ENCODE data around the gene VAV2.

DNA sequence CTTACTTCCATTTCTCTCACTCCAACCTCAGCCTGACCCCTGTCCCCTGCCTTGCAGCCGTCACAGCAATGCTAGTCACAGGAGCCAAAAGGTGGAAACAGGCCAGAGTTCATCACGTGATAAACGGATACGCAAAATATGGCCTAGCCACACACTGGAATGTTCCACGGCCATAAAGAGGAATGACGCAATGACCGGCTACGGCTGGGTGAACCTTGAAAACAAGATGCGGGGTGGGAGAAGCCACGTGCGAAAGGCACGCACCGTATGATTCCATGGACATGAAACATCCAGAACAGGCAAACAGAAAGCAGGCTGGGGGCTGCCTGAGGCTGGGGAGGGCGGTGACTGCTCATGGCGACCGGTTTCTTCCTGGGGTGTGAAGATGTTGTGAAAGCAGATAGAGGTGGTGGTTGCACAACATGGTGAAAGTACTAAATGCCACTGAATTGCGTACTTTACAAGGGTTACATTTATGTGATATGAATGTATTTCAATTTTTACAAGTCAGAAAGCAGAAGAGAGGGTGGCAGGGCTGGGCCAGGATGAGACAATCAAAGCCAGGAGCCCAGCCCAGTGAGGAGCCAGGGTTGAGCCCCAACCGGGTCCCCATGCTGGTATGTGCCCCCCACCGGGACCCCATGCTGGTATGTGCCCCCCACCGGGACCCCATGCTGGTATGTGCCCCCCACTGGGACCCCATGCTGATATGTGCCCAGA is 136.2 kb downstream of the VAV2 start:
- TF ChIP-seq, protein P1, sequence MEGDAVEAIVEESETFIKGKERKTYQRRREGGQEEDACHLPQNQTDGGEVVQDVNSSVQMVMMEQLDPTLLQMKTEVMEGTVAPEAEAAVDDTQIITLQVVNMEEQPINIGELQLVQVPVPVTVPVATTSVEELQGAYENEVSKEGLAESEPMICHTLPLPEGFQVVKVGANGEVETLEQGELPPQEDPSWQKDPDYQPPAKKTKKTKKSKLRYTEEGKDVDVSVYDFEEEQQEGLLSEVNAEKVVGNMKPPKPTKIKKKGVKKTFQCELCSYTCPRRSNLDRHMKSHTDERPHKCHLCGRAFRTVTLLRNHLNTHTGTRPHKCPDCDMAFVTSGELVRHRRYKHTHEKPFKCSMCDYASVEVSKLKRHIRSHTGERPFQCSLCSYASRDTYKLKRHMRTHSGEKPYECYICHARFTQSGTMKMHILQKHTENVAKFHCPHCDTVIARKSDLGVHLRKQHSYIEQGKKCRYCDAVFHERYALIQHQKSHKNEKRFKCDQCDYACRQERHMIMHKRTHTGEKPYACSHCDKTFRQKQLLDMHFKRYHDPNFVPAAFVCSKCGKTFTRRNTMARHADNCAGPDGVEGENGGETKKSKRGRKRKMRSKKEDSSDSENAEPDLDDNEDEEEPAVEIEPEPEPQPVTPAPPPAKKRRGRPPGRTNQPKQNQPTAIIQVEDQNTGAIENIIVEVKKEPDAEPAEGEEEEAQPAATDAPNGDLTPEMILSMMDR (IDR thresholded peaks at IDR 0.05), result no peak
- TF ChIP-seq POLR2A (IDR thresholded peaks at IDR 0.05), result no peak

All from uterus (tissue), 2 donors.